NCI-H1417 (cell line): ENCODE results near the gene DDX25.
"Not testable (repeated sequence)": the region's sequence is repeated elsewhere in the genome, so short reads cannot be mapped to it uniquely, and the experiment has no call there.

ENCODE experiments used
- DNase-seq, 3 experiments: peaks; one replicate each; lab custom pipeline; 2025; lab: John Stamatoyannopoulos, UW

DDX25 gene

GRCh38 chr11:125903711-125904659 lies at the start of gene DDX25:
Gene DDX25 (plus strand): TSS chr11:125904508. CDS start chr11:125904518, 10 bp downstream.
- peak; percentile 51 to 96 (median 96) for DNase-seq

- not testable (repeated sequence) for DNase-seq
These were observed 46.6 kb upstream of the DDX25 start for GRCh38 chr11:125857670-125858069.

DNA sequence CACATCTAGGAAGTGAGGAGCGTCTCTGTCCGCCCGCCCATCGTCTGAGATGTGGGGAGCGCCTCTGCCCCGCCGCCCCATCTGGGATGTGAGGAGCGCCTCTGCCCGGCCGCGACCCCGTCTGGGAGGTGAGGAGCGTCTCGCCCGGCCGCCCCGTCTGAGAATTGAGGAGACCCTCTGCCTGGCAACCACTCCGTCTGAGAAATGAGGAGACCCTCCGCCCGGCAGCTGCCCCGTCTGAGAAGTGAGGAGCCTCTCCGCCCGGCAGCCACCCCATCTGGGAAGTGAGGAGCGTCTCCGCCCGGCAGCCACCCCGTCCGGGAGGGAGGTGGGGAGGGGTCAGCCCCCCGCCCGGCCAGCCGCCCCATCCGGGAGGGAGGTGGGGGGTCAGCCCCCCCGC lies 41.5 kb upstream of the DDX25 start:
- not testable (repeated sequence) for DNase-seq

GRCh38 chr11:125865354-125865753 lies 39.0 kb upstream of the DDX25 start:
- not testable (repeated sequence) for DNase-seq

GRCh38 chr11:125869521-125869920 lies 34.8 kb upstream of the DDX25 start:
- DNase-seq = no peak

DNA sequence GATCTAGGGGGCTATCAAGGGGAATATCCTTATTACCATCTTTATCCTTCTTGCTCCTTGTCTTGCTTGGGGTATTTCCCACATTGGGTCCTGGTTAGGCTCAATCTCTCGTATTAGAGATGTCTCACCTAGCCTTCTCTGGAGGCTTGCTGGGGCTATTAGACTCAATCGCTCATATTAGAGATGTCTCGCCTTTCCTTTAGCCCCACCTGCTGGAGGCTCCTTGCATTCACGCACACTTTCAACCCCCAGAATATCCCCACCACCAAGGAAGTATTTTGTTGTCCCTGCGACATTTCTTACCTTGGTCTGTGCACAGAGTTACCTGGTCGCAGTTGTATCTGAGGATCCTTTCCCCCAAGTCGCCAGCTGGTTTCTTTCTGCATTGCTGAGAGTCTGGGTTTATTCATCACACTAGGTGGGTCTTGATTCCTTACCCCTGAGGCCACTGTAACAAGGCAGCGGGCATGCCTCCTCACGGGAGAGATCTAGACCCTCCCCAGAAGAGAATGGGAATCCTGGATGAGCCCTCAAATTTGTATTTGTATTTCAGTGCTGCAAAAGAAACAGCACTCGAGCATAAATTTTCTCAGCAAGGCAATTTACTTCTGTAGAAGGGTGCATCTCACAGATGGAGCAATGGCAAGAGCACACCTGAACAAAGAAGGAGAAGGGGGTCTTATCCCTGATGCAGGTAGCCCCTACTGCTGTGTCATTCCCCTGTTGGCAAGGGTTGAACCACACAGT lies 32.7 kb upstream of the DDX25 start:
- peak in 2 of 3 experiments; percentile 2 to 28 for DNase-seq

- no peak for DNase-seq
These were observed 32.2 kb upstream of the DDX25 start for GRCh38 chr11:125872138-125872491.

DNA sequence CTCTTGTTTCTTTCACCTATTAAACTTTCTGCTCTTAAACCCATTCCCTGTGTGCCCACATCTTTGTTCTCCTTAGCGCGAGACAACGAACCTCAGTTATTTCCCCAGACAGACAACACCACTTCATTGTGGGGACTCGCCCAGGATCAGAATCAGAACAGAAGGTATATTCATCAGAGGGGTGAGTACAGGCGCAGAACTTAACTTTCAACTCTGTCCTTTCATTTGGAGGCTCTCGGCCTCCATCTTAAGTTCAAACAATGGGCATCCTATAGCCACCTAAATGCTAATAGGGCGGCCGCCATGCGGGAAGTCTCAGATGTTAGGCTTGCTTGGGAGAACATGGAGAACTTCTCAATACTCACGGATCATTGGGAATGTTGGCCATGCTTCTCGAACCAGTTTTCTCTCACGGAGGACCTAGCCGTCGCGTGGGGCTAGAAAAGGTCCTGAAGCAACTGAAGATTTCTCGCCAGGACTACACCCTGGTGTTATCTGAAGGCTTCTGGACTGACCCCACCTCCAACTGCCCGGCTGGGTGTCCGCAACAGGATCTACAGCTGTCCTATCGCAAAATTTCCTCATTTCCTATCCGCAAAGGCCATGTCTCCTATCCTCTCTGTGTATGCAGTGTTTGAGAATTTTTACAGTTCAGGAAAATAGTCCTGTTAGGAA lies 30.3 kb upstream of the DDX25 start:
- no peak for DNase-seq

DNA sequence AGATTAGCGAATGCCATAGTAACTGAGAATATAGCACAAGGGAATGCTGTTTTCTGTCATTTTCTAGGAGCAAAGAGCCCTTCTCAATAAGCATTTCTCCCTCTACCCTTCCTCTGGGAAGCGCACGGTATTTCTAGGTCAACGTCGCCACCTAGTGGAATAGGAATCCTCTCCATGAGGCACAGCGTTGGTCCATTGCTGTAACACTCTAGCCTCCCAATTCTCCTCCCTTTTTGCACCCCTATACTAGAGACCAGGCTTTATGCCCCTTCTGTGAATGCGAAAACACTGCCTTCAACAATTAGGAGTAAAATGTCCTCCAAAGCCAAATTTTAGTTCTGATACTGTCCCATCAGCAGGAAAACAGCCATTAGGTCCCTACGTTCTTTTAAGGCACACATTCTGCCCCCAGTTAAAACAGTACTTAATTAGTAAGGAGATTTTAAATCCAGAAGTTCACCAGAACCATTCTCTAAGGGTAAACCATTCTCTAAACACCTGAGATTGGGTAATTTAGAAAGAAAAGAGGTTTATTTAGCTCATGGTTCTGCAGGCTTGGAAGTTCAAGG lies 29.7 kb upstream of the DDX25 start:
- DNase-seq = peak; percentile 53 to 84 (median 64)

DNA sequence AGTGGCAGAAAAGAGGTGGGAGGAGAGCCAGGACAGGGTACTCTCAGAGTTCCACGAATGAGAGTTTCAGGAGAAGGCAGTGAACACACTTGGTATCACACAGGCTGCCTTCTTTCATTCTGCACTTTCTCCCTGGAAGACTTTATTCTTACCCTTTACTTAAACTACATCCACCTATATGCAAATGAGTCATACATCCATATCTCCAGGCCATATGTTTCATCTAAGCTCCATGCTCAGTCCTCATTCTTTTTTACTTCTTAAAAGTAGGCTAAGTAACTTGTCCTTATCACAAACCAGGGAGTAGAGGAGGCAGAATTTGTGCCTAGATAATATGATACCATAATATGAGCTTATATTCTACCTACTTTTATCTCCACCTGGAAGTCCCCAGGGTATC lies 23.0 kb upstream of the DDX25 start:
- DNase-seq = no peak

GRCh38 chr11:125883375-125883774 lies 20.9 kb upstream of the DDX25 start:
- no peak for DNase-seq

- DNase-seq = peak; percentile 49 to 97 (median 97)
These were observed 17.3 kb upstream of the DDX25 start for GRCh38 chr11:125886997-125887372.

DNA sequence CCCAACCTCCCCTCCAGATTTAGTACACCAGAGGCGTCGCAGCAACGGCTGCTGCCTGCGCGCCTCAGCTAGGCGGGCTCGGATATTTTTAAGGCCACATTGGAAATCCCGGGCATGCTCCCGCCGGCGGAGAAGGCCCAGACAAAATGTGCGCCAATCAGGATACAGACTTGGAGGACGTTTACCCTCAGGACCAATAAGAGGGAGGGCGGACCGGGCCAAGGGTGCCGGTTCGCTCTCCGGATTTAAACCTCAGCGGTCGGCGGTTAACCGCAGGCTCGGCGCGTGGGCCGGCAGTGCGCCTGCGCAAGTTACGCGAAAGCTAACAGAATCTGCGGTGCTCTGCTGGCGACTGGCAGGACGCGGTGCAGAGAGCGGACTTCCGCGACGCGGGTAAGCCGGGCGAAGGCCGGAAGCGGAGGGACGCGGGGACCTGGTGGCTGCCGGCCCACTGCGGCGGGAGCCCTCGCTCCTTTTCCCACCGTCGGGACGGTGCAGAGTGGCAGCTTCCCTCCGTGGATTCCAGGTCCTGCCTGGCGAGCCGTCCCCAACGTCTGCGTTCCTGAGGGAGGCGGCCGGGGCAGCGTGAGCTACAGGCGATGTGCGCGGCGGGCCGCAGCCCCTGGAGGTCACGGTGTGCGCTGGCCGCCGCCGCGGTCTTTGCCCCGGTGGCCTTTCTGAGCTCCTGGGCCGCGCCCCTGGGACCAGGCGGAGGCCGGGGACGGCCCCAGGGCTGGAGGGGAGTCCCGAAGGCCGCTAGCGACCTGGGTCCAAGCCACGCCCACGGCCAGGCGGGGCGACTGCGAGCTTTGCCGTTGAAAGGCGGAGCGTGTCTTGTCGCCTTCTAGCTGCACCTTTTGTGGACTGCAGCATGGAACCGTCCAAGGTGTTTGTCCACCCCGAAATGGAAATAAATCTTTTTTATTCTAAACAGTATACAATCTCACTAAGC lies 16.7 kb upstream of the DDX25 start, which contains the start of gene HYLS1:
HYLS1 (plus strand) TSS at position 296 of the 952 bp plus-strand sequence. CDS start 11,701 bp downstream, outside the sequence.
- DNase-seq = peak; percentile 95 to 100 (median 98)

- no peak for DNase-seq
These were observed 13.7 kb upstream of the DDX25 start for GRCh38 chr11:125890447-125891100.

DNA sequence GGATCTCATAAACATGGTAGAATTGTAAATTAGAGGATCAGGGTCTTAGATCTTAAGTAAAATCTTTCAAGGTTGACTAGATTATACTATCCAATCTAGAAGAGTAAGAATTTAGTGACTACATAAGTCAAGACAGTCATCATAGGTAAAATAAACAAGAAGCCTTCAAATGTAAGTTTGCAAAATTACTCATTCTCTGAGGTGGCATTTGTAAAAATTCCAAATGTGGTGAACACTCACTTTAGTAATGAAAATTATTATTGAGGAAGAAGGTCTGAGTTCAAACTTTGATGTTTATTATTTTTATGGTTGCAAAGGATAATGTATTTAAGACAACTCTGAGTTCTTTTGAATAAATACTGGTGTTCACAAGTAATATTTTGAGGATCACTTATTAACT lies 12.2 kb upstream of the DDX25 start:
- DNase-seq = no peak

GRCh38 chr11:125892994-125893393 lies 11.3 kb upstream of the DDX25 start:
- DNase-seq = no peak

DNA sequence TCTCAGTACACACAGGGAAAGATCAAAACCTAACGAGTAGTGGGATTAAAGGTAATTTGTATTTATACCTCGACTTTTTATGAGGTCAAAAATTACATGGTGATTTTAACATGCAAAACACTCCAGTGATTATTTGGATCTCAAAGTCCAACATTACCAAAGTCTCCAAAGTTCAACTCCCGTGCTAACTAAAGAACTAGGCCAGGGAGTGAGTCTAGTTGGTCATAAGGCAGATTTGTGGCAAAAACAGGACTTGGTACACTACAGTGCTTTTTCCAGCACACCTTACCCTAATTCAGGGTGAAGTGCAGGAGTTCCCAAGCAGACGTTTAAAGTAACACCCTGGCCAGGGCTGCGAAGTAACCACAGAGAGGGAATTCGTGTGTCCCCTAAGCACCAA lies 2.4 kb upstream of the DDX25 start:
- no peak for DNase-seq

DNA sequence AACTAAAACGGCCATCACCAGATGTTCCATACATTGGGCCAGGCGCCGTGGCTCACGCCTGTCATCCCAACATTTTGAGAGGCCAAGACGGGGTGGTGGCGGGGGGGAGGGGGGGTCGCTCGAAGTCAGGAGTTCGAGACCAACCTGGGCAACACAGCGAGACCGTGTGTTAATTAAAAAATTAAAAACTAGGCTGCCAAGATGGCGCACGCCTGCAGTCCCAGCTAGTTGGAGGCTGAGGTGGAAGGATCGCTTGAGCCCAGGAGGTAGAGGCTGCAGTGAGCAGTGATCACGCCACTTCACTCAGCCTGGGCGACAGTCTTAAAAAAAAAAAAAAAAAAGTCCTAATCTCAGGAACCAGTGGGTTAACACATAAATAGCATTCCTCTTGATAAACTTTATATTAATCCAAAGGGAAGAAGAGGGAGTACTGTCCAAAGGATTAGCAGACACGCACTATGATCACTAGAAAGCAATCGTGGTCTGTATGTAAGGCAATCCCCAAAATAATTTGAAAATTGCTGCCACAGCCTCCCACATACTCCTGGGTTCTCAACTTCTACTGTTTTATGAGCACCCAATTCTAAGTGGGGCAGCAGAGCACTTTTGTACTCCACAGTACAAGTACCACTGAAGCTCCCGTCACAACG lies 1.9 kb upstream of the DDX25 start:
- DNase-seq = no peak

DNA sequence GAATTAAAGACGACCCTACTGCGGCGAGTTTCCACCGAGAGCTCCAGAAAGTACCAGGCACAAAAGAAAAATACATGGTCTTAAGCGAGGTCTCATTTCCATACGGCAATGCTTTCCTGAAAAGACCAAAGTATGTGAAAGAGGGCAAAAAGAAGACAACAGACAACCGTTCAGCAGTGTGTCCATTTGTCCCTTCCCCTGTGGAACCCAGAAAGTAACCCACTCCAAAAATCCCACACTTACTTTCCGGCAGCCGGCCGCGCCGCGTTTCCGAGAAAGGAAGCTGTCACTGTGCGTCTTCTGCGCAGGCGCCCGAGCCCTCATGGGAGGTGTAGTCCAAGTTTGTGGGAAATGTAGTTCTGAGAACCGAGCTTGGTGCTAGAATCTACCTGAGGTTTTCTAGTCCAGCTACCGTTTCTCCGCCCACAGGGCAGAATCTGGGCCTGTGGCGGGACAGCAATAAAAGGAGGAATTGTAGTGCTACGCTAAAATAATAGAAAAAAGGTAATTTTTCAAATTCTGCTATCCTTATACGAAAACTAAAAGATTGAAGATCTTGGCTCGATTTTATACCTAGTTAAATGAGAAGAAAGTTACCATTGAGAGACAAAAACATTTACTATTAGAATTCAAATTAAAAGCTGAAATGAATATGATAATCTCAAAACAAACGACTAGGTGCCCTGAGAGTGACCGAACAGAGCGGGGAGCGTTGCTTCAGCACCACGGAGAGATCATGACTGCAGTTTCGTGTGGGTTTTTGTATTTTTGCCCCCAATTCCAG lies 1.2 kb upstream of the DDX25 start, which contains the start of gene PUS3:
PUS3 (minus strand) TSS at position 280 of the 784 bp plus-strand sequence. CDS start 6,922 bp downstream, outside the sequence.
- peak; percentile 89 to 96 (median 91) for DNase-seq
